ENCODE results near the gene GDPGP1.
"Not testable (repeated sequence)": the region's sequence is repeated elsewhere in the genome, so short reads cannot be mapped to it uniquely, and the experiment has no call there.

GDPGP1 gene

GRCh38 chr15:90270502-90271150, 36.6 kb downstream of the GDPGP1 start:
- Histone ChIP-seq H3K36me3 (ENCODE audit: control insufficient read depth, insufficient read depth, low read length) (peaks cover 11% of the 10 kb centered on the region), H3K4me3 (replicated peaks; ENCODE audit: low read depth, low read length) (no peak overlapping the region), H3K27me3 (replicated peaks; ENCODE audit: control insufficient read depth, insufficient read depth, low read length) (no peaks in the 10 kb centered on the region)
- DNase-seq (ENCODE audit: extremely low read depth, insufficient read length) = no peak
- no peak for TF ChIP-seq CTCF (IDR thresholded peaks at IDR 0.05; ENCODE audit: insufficient read depth, low read length, poor library complexity, severe bottlenecking)

- no peaks in the 10 kb centered on the region for H3K27me3 ChIP-seq (replicated peaks; ENCODE audit: control insufficient read depth, insufficient read depth, low read length)
- DNase-seq (ENCODE audit: extremely low read depth, insufficient read length) = no peak
- H3K4me3 ChIP-seq (replicated peaks; ENCODE audit: low read depth, low read length) = no peak overlapping the region
- TF ChIP-seq CTCF (IDR thresholded peaks at IDR 0.05; ENCODE audit: insufficient read depth, low read length, poor library complexity, severe bottlenecking) = no peak
- H3K36me3 ChIP-seq (ENCODE audit: control insufficient read depth, insufficient read depth, low read length) = peaks cover 11% of the 10 kb centered on the region
Measured at GRCh38 chr15:90271459-90272166, 37.6 kb downstream of the GDPGP1 start.

- H3K27me3 ChIP-seq (replicated peaks; ENCODE audit: control insufficient read depth, insufficient read depth, low read length); H3K36me3 ChIP-seq (ENCODE audit: control insufficient read depth, insufficient read depth, low read length); DNase-seq (ENCODE audit: extremely low read depth, insufficient read length); H3K4me3 ChIP-seq (replicated peaks; ENCODE audit: low read depth, low read length): not testable (repeated sequence)
Measured at GRCh38 chr15:90278467-90278866, 44.5 kb downstream of the GDPGP1 start.

- not testable (repeated sequence) for H3K4me3 ChIP-seq (replicated peaks; ENCODE audit: low read depth, low read length); H3K27me3 ChIP-seq (replicated peaks; ENCODE audit: control insufficient read depth, insufficient read depth, low read length); H3K36me3 ChIP-seq (ENCODE audit: control insufficient read depth, insufficient read depth, low read length); DNase-seq (ENCODE audit: extremely low read depth, insufficient read length)
Measured at GRCh38 chr15:90280743-90281142, 46.7 kb downstream of the GDPGP1 start.

- H3K4me3 ChIP-seq (replicated peaks; ENCODE audit: low read depth, low read length); DNase-seq (ENCODE audit: extremely low read depth, insufficient read length); H3K36me3 ChIP-seq (ENCODE audit: control insufficient read depth, insufficient read depth, low read length); H3K27me3 ChIP-seq (replicated peaks; ENCODE audit: control insufficient read depth, insufficient read depth, low read length): not testable (repeated sequence)
Measured at GRCh38 chr15:90281637-90282036, 47.6 kb downstream of the GDPGP1 start.

GRCh38 chr15:90286678-90287077, 52.7 kb downstream of the GDPGP1 start:
- Histone ChIP-seq H3K4me3 (replicated peaks; ENCODE audit: low read depth, low read length) (no peak overlapping the region), H3K27me3 (replicated peaks; ENCODE audit: control insufficient read depth, insufficient read depth, low read length) (no peaks in the 10 kb centered on the region), H3K36me3 (ENCODE audit: control insufficient read depth, insufficient read depth, low read length) (no peaks in the 10 kb centered on the region)
- peak; percentile 47 for TF ChIP-seq CTCF (IDR thresholded peaks at IDR 0.05; ENCODE audit: insufficient read depth, low read length, poor library complexity, severe bottlenecking)
- no peak for DNase-seq (ENCODE audit: extremely low read depth, insufficient read length)

GRCh38 chr15:90287101-90287500, 53.1 kb downstream of the GDPGP1 start:
- H3K27me3 ChIP-seq (replicated peaks; ENCODE audit: control insufficient read depth, insufficient read depth, low read length) = no peaks in the 10 kb centered on the region
- H3K36me3 ChIP-seq (ENCODE audit: control insufficient read depth, insufficient read depth, low read length) = no peaks in the 10 kb centered on the region
- TF ChIP-seq CTCF (IDR thresholded peaks at IDR 0.05; ENCODE audit: insufficient read depth, low read length, poor library complexity, severe bottlenecking) = no peak
- no peak overlapping the region for H3K4me3 ChIP-seq (replicated peaks; ENCODE audit: low read depth, low read length)
- DNase-seq (ENCODE audit: extremely low read depth, insufficient read length) = no peak

All from GM06990 (cell line).